D341Med (cell line): ENCODE data around the gene CHST3.
"Not testable (repeated sequence)": the region's sequence is repeated elsewhere in the genome, so short reads cannot be mapped to it uniquely, and the experiment has no call there.

ENCODE experiments used
- DNase-seq: peaks from one replicate; pipeline ENCODE4 v3.0.0; 2012; ENCODE audit warnings: low spot score

The CHST3 gene

DNA sequence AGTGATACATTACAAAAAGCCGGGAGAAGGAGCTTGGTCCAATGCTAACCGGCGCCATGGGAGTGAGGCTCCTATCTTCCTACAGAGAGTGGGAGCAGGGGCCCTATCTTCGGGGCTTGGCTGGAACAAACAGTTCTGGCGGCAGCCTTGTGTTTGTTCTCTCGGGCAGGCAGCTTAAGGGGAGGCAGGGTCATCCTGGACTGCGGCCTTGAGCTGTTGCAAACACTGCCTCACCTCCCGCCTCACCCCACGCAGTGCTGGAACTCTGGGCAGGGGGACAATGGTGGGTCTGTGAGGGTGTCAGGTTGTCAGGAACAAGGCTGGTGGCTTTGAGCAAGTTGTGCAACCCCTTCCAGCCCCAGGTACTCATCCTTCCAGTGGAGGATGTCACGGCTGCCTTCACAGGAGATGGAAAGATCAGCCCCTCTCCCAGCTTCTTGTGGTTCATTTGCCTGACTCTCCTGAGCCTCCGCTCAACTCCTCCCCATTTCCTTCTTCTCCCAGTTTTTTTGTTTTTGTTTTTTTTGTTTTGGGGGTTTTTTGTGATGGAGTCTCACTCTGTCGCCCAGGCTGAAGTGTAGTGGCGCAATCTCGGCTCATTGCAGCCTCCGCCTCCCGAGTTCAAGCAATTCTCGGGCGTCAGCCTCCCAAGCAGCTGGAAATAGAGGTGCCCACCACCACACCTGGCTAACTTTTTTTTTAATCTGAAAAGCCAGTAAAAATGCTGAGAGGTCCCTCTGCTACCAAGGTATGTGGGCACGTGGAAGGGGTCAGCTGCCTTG lies 66.8 kb downstream of the CHST3 start:
- no peak for DNase-seq

DNA sequence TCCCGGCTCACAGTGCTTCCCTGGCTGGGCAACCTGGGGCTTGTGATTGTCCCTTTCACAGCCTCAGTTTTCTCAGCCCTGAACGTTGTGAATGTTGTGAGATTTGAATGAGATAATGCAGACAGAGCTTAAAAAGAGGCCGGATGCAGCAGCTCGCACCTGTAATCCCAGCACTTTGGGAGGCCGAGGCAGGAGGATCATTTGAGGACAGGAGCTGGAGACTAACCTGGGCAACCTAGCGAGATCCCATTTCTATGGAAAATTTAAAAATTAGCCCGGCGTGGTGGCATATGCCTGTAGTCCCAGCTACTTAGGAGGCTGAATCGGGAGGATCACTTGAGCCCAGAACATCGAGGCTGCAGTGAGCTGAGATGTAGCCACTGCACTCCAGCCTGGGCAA lies 67.5 kb downstream of the CHST3 start:
- DNase-seq = no peak

DNA sequence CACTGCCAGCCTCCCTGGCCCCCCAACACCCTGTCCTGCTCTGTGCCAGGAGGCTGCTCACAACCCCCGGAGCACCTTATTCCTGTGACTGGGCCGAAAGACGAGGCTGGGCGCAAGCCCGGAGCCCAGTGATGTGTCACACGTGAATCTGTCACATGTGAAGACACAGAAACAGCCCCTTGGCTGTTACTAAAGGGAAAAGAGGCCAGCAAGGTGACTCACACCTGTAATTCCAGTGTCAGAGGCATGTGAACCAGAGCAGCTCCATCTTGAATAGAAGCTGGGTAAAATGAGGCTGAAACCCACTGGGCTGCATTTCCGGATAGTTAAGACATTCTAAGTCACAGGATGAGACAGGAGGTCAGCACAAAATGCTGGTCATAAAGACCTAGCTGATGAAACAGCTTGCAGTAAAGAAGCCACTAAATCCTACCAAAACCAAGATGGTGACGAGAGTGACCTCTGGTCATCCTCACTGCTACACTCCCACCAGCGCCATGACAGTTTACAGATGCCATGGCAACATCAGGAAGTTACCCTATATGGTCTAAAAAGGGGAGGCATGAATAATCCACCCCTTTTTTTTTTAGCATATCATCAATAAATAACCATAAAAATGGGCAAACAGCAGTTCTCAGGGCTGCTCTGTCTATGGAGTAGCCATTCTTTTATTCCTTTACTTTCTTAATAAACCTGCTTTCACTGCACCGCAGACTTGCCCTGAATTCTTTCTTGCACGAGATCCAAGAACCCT lies 68.4 kb downstream of the CHST3 start:
- not testable (repeated sequence) for DNase-seq

DNA sequence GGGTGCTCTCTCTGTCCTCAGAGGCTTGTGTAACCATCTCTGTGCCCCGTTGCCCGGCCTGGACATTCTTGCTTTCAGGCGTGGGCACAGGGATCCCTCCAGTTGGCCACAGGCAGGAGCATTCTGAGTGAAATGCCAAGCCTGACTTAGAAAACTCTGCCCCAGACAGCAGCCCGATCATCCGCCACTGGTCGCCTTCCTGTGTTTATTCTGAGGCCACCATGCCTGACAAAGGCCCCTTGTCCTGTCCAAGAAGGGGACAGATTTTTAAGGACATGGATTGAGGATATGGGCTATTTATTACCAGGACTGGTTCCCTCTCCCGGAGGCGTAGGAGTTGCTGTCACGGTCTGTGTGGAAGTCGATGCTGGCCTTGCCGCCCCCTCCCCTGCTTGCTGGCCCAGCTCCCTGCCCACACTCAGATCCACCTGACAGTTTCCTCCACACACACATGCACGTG lies 69.9 kb downstream of the CHST3 start:
- DNase-seq = no peak

DNA sequence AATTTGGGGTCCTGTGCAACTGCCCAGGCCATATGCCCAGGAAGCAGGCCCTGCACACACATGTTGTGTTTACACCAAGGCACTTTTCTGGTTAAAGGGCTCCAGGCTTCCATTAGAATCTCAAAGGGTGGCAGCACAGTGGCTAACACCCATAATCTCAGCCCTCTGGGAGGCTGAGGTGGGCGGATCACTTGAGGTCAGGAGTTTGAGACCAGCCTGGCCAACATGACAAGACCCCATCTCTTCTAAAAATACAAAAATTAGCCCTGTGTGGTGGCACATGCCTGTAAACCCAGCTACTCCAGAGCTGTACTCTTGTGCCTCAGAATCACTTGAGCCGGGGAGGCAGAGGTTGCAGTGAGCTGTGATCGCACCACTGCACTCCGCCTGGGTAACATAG lies 70.6 kb downstream of the CHST3 start:
- DNase-seq = no peak

DNA sequence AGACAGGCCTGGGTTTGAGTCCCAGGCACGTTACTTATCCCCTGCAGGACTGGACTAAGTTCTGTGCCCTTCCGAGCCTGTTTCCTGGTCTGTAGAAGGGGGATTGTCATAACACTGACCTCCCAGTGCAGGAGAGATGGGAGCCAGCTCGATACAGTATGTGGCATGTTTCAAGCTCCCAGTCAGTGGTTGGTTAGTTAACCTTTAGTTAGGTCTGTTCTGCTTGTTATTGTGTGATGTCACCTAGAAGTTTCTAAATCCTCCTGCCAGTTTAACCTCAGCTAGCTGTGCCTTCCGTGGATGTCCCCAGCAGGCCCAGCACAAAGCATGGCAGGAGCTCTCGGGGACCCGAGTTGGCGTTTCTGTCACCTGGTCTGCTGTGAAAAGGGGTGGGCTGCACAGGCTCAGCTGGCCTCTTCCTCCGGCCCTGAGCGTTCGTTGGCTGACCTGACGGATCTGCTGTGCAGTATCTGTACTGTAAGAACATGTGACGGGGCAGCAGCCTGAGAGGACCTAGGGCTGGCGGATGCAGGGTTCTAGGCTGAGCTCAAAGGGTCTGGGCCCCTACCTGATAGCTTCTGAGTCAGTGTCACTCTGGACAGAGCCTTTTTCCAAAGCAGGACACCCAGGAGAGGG lies 71.2 kb downstream of the CHST3 start:
- DNase-seq = no peak

DNA sequence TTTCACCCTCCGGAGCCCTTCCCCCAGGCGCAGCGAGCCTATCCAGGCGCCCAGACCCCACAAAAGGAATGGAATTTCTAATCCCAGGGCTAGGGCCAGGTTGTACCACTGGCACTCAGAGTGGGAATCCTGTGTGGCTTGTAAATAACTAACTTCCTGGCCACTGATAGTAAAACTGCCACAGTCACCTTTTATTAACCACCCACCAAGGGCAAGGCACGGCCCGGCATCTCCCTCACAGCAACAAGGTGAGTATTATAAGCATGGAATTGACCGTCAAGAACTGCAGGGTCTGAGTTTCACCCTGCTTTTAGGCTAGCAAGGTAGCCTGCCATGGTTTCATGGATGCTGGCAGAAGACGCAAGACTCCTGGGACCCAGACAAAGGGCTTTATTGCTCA lies 73.1 kb downstream of the CHST3 start:
- no peak for DNase-seq

DNA sequence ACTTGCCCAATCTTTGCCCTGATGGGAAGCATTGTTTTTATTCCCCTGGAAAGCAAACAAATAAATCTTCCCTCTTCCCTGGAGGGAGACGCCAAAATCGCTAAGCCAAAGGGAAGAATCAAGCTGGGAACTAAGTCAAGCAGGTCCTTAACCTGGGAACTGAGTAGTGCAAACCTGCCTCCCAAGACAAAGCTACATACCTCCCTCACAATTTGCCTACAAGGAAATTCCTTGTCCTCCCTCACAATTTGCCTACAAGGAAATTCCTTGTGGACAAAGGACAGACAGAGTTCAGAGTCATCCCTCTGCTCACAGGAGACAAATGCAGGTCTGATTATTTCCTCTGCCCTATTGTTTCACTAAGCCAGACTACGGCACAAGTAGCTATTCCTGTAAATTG lies 73.6 kb downstream of the CHST3 start:
- no peak for DNase-seq

DNA sequence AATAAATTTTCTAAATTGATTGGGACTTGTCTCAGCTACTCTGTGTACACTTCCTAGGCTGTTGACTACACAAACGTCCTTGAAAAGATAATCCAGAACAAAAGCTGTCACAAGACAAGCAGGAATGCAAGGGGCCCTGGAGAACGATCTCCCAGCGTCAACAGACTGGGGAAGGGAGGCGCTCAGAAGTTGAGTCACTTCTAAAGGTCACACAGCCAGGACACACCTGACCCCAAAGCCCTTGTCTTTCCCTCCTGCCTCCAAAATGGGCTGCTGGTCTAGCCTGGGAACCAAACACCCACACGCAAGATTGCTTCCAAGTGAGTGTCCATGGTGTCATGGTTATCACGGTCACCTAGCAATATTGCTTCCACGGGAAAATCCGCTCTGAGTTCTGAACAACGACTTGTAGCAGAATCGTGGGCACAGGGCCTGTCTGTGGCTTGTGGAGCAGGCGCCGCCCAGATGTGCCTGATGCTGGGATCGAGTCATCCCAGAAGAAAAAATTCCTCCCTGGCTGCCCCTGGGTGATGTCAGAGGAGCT lies 74.3 kb downstream of the CHST3 start:
- DNase-seq = no peak

DNA sequence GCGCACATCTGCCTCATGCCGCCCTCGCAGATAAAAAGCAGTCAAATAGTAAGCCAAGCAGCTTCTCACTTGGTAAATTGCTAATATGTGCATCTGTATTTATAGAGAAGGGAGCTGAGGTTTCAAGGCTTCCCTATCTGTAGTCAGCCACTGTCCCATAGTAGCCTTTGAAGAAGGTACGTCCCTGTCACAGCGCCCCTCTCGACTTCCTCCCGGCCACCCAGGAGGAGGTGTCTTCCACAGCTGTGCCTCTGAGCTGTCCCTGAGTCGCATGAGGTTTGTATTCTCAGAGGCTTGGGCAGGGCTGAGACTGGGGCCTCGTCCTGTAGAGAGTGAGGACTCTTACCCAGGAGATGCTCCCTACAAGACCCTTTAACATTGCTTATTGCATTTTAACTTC lies 75.2 kb downstream of the CHST3 start:
- DNase-seq = no peak

DNA sequence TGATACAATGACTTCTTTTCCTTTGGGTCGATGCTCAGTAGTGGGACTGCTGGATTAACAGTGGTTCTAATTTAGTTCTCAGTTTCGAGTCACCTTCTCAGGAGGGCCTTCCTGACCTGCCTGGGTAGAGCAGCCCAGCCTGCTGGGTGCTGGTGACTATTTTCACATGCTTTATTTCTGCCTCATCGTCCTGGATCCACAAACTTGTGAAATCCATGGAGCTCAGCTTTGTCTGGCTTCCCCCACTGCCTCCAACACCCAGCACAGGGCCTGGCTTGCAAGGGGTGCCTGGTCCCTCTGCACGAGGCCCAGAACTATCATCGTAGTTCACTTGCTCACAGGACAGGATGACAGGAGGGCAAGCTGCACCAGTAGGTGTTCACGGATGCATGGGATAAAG lies 77.3 kb downstream of the CHST3 start:
- no peak for DNase-seq

DNA sequence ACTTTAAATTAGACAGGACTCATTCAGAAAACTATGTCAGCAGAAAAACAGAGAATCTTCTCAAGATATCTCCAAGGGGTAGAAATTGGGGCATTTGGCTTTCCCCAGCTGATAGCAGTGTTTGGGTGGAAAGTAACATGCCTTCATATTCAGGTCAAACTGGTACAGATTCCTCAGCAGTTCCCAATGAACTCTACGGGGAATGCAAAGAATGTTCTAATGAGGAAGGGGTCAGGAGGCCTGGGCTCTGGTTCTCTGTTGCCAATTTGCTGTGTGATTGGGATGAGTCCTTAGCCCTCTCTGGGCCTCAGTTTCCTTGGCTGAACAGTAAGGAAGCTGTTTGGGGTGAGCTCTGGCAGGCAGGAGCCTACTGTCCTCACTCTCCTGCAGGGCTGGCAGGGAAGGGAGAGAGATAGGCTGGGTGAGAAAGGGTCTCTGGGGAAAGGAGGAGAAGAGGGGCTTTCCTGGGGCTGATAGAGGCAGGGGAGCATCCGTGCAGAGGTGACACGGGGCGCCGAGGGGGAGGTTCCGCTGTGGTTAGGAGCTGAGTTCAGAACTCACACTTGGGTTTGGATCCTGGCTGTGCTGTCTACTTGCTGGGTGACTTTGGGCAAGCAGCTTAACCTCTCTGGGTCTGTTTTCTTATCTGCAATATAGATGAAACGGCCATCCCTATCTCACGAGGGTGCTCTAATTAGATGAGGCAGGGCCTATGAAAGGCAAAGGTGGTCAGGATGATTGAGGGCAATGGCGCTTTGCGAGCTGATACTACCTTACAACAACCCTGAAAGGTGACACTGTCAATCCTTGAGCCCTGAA lies 79.0 kb downstream of the CHST3 start:
- no peak for DNase-seq

DNA sequence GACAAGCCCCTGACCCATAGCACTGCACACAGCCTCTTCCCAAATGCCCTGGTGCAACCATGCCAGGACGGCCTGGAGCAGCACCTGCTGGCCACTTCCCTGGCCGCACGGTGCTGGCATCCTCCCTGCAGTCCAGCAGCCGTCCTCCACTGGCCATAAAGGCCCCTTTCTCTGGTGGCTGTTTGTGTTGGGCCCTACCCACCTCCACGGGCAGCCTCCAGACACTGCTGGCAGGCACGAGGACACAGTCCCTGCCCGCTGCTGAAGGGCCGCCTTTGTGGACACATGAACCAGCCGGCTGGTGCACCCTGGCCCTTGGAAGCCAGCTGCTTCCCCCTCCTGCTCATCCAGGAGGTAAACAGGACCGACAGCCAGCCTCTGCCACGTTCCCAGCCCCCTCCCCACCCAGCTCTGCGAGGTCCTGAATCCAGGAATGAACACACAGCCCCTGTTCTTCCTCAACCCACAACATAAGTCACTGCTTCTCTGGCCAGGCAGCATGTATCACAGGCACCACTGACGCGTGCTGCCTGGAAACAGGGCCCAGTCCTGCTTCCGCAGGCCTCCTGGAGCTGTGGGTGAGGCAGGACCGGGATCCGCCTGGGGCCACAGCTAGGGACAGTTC lies 80.3 kb downstream of the CHST3 start:
- no peak for DNase-seq

DNA sequence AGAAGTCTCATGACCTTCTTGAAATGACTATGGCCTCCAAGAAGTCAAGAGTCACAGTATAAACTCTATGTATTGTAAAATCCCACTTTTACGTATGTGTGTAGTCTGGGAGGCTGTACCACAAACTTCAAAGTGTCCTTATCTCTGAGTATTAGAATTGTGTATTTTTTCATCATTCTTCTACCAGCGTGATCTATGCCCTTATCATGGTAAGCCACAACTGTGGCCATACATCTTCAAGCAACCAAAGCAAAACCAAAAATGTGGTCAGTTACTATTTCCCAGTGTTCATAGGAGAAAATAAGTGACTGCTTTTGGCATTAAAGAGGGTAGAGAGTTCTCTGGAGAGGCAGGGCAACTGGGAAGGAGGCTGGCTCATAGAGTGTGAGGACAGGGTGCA lies 81.4 kb downstream of the CHST3 start:
- no peak for DNase-seq

DNA sequence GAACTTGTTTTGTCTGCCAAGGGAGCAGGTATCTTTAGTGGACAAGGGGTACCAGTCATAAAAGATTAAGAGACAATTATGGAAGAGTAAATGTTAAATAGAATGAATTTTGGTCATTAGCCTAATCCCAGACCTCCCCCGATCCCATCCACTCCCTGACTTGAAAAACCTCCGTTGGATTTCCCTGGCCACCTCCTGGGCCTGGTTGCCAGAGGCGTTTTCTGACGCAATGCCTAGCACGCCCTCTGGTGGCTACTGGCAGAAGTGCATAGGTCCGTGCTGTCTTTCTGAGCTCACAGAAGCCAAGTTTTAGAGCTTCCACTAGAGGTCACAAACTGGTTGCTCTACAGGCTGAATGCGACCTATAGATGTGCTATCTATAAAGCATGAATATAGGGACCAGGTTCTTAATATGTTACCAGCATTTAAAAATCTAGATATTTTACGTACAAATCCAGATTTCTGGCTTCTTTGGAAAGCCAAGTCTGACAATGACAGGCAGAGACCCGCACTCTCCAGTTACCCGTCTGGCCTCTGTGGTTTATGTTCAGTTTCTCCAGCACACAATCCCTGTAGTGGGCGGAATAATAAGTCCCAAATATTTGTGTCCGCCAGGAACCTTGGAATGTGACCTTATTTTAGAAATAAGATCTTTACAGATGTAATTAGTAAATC lies 84.4 kb downstream of the CHST3 start:
- DNase-seq = peak; percentile 82

DNA sequence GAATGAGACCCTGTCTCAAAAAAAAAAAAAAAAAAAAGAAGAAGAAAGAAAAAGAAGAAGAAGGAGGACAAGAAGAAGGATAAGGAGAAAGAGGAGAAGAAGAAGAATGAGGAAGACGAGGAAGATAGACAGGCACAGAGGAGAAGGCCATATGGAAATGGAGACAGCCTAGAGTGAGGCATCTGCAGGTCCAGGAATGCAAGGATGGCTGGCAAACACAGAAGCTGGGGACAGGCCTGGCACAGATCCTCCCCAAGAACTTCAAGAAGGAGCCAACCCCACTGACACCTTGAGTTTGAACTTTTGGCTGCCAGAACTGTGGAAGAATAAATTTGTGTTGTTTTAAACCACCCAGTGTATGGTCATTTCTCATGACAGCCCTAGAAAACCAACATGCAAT lies 85.3 kb downstream of the CHST3 start:
- no peak for DNase-seq

DNA sequence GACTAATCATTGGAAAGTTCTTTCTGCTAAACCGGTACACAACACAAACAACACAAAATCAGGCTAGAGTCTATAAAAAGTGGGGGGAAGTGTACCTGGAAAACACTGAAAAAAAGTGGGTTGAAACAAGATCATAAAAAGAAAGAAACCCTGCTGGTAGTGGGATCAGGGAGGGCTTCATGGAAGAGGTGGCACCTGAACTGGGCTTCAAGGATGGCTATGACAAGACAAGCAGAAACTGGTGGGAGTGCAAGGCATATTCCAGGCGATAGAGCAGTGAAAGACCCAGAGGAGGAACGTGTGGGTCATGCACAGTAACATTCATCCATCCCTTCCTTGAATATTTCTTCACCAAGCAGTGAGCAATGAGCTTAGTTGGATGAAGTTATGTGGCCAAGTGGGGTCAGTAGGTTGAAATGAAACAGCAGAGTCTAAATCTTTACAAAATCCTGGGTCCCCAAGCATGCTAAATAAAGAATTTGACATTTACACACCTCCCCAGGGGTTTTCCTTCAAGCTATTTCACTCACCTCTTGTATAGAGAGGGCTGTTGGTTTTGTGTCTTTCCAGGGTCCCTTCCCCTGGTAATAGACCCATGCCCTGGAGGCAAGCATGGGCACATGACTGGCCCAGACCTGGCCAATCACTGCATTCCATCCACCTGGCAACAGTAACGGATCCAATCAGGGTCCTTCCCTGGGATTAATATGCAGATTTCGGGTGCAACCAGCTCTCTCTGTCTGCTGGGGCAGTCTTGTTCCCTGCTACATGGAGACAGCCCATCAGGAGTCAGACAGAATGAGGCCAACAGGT lies 86.0 kb downstream of the CHST3 start:
- DNase-seq = peak; percentile 38

DNA sequence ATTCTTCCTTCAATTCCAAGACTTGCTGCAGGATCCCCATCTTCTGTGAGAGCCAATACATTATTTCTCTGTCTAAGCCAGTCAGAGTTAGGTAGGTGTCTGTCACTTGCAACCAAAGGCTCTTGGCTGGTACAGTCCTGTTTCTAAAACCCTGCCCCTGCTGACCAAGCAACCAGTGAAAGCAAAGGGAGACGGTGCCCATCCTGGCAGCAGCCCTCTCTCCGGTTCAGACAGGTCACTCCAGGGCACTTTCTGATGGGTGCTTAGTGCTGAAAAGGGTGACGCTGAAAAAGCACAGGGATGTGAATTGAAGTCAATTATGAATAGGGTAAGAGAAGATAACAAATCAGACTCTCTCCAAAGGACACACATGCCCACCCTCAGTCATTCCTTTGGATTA lies 86.7 kb downstream of the CHST3 start:
- DNase-seq = no peak

DNA sequence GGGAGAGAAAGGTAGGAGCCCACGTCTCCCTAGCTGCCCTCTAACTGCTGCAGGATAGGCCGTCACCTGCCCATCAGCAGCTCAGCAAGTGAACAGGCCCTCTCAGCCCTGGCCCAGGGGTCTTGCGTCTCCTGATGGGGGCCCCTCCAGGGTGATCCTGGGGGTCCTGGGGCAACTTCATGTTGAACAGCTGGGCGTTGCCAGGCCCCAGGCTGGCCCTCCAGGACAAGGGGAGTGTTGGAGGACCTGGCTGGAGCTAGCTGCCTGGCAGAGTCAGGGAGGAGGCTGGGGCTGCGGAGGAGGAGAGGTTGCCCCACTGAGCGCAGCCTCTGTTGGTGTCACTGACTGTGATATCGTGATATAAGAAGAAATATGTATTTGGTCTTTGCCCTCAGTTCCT lies 89.5 kb downstream of the CHST3 start:
- DNase-seq = no peak

DNA sequence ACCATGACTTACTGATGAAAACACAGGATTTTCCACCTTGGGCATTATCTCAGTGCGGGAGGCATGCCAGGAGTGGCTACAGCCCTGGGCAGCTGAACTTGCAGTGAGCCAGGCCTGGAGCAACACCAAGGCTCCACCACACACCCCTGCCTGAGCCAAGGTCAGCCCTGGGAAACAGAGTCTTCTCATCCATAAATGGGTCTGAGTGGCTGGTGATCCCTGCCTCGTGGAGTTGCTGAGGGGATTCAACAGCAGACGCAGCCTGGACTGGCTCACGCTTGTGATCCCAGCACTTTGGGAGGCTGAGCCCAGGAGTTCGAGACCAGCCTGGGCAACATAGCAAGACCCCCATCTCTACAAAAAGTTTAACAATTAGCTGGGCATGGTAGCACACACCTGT lies 91.9 kb downstream of the CHST3 start:
- DNase-seq = no peak
